CD4-positive, alpha-beta T cell (primary cell): ENCODE results near the gene PTPRT. TPM values are rescaled to one million over a fixed set of nuclear protein-coding genes. Genes with fewer than 3 reads are reported as not detected.

Source experiments
- ATAC-seq: fragments of 200-7000 bp; cut with Tn5 transposase; one replicate; pipeline ENCODE4 v1.10.0; 2022; ENCODE audit warnings: mild to moderate bottlenecking; ENCODE audit not compliant: poor library complexity
- CTCF ChIA-PET: fragments of 350-600 bp; sonication (Branson Sonifier 250); formaldehyde crosslinking; loops from one replicate; lab custom pipeline; 2021; ENCODE audit warnings: antibody characterized with exemption, inconsistent platforms; lab: Charles Lee
- POLR2A ChIA-PET: fragments of 350-600 bp; sonication (Branson Sonifier 250); formaldehyde crosslinking; loops from one replicate; lab custom pipeline; 2021; ENCODE audit warnings: antibody characterized with exemption, inconsistent platforms; lab: Charles Lee
- DNase-seq, 14 experiments: peaks; one replicate each; pipeline ENCODE4 v3.0.0-alpha.2; 2013 to 2020; ENCODE audit warnings: mixed read lengths in 2 of 14
- H3K27ac ChIP-seq, 2 donors: one replicate each; pipeline versions ENCODE4 v1.5.1 to v1.7.0; 2013; ENCODE audit warnings: low read length in 2 of 2, low read depth in 1 of 2, mild to moderate bottlenecking in 1 of 2
- H3K27me3 ChIP-seq, 2 experiments: 1 replicate in 1 of 2; 2 replicates in 1 of 2; pipeline versions ENCODE4 v1.6.1 to v1.7.0; 2013; ENCODE audit warnings: low read length in 2 of 2, control low read depth in 1 of 2, mild to moderate bottlenecking in 1 of 2, moderate library complexity in 1 of 2; ENCODE audit not compliant: insufficient read depth in 2 of 2, control insufficient read depth in 1 of 2
- H3K36me3 ChIP-seq: one replicate; pipeline ENCODE4 v1.6.1; 2013; ENCODE audit warnings: low read length, control low read depth; ENCODE audit not compliant: insufficient read depth
- H3K4me1 ChIP-seq: one replicate; pipeline ENCODE4 v1.6.1; 2013; ENCODE audit warnings: low read length, control low read depth; ENCODE audit not compliant: insufficient read depth
- H3K4me3 ChIP-seq: one replicate; pipeline ENCODE4 v1.5.1; 2013; ENCODE audit warnings: mild to moderate bottlenecking, low read length, moderate library complexity
- H3K9me3 ChIP-seq, 2 experiments: 1 replicate in 1 of 2; 2 replicates in 1 of 2; pipeline versions ENCODE4 v1.6.1 to v1.7.0; 2013; ENCODE audit warnings: low read length in 2 of 2, mild to moderate bottlenecking in 2 of 2, control low read depth in 1 of 2, moderate library complexity in 1 of 2; ENCODE audit not compliant: control insufficient read depth in 1 of 2, insufficient read depth in 1 of 2
- H3K27ac Mint-ChIP-seq: one replicate; pipeline ENCODE4 v1.8.0; 2020; ENCODE audit warnings: mixed read lengths
- H3K27me3 Mint-ChIP-seq: one replicate; pipeline ENCODE4 v1.8.0; 2021; ENCODE audit warnings: mixed read lengths
- H3K36me3 Mint-ChIP-seq: one replicate; pipeline ENCODE4 v1.8.0; 2021; ENCODE audit warnings: low read depth, mixed read lengths
- H3K4me1 Mint-ChIP-seq: one replicate; pipeline ENCODE4 v1.8.0; 2021; ENCODE audit warnings: low read depth, mixed read lengths
- H3K4me3 Mint-ChIP-seq: one replicate; pipeline ENCODE4 v1.8.0; 2020; ENCODE audit warnings: mild to moderate bottlenecking, mixed read lengths
- H3K9me3 Mint-ChIP-seq: one replicate; pipeline ENCODE4 v1.8.0; 2020; ENCODE audit warnings: mixed read lengths
- intact Hi-C, 2 experiments: fragments of 100-400 bp; cut with DNase I in 1 of 2; cut with micrococcal nuclease in 1 of 2; formaldehyde crosslinking; loops; one replicate each; pipeline versions ENCODE4 v1.15.1 to v1.9.0; 2023 to 2025; cut with DNase I, micrococcal nuclease
- total RNA-seq, 174 experiments: library from RNA in 2 of 174; stranded (reverse) in 2 of 174; gene quantifications; one replicate each; pipeline ENCODE4 v1.2.3 and lab custom pipeline; 2021 to 2026
- TF ChIP-seq, protein P1 (sequence below): fragments of 200-600 bp; IDR thresholded peaks from one replicate; pipeline ENCODE4 v1.8.0; 2022; ENCODE audit warnings: antibody characterized with exemption, mild to moderate bottlenecking

Gene PTPRT
- total RNA-seq, 2 experiments from 2014 or later, result not detected

- Mint-ChIP-seq H3K27ac (no peak overlapping the region), H3K9me3 (peaks cover 2% of the 10 kb centered on the region), H3K4me1 (no peaks in the 10 kb centered on the region), H3K27me3 (no peaks in the 10 kb centered on the region), H3K4me3 (no peak overlapping the region), H3K36me3 (no peaks in the 10 kb centered on the region)
- H3K4me1 ChIP-seq, result no peaks in the 10 kb centered on the region
- H3K27ac ChIP-seq, result no peak overlapping the region
- intact Hi-C loops, result no loop called here
- no peak overlapping the region for H3K4me3 ChIP-seq
- DNase-seq, result no peak
- H3K36me3 ChIP-seq, result no peaks in the 10 kb centered on the region
- ChIA-PET CTCF (no interaction called here), POLR2A (no interaction called here)
- H3K9me3 ChIP-seq, result peaks cover 0 to 4% of the 10 kb centered on the region in 2 experiments
- H3K27me3 ChIP-seq, result no peaks in the 10 kb centered on the region
- TF ChIP-seq, protein P1, sequence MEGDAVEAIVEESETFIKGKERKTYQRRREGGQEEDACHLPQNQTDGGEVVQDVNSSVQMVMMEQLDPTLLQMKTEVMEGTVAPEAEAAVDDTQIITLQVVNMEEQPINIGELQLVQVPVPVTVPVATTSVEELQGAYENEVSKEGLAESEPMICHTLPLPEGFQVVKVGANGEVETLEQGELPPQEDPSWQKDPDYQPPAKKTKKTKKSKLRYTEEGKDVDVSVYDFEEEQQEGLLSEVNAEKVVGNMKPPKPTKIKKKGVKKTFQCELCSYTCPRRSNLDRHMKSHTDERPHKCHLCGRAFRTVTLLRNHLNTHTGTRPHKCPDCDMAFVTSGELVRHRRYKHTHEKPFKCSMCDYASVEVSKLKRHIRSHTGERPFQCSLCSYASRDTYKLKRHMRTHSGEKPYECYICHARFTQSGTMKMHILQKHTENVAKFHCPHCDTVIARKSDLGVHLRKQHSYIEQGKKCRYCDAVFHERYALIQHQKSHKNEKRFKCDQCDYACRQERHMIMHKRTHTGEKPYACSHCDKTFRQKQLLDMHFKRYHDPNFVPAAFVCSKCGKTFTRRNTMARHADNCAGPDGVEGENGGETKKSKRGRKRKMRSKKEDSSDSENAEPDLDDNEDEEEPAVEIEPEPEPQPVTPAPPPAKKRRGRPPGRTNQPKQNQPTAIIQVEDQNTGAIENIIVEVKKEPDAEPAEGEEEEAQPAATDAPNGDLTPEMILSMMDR, result no peak
- no peak for ATAC-seq
Measured at GRCh38 chr20:42319252-42320013, 870.3 kb downstream of the PTPRT start.

GRCh38 chr20:42313704-42314103, 876.0 kb downstream of the PTPRT start:
- no peaks in the 10 kb centered on the region for H3K4me1 Mint-ChIP-seq
- ATAC-seq (no peak), DNase-seq (no peak)
- TF ChIP-seq, protein P1, result no peak
- no peak overlapping the region for H3K27ac Mint-ChIP-seq
- H3K9me3 Mint-ChIP-seq, result peaks cover 5% of the 10 kb centered on the region
- ChIA-PET CTCF (interaction anchor here (1.5 kb wide), 1 partner anchor 23 kb away, joined by 3 read pairs; no protein-coding TSS in a partner anchor), POLR2A (no interaction called here)
- no peaks in the 10 kb centered on the region for H3K27me3 ChIP-seq
- H3K36me3 Mint-ChIP-seq, result no peaks in the 10 kb centered on the region
- H3K9me3 ChIP-seq, result no peaks in the 10 kb centered on the region
- no peak overlapping the region for H3K27ac ChIP-seq
- H3K4me3 Mint-ChIP-seq, result no peak overlapping the region
- H3K36me3 ChIP-seq, result no peaks in the 10 kb centered on the region
- H3K27me3 Mint-ChIP-seq, result no peaks in the 10 kb centered on the region
- H3K4me1 ChIP-seq, result no peaks in the 10 kb centered on the region
- intact Hi-C loops, result no loop called here
- H3K4me3 ChIP-seq, result no peak overlapping the region

DNA sequence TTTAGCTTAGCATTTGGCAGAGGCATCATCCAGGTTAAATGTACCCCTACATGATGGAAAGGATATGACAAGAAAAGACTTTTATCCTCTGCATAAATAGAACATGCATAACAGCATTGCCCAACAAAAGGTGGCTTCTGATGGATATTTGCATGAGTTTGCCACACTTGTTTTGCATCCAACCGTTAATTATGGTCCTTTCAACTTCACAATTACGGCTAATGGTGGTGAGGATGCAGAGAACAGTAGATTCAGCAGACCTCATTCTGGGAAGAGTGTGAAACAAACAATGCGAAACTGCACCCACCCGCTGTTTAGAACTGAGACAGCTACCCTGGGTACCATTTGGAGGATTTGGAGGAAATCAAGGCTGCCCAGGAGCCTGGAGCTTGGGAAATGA, 880.7 kb downstream of the PTPRT start:
- Mint-ChIP-seq H3K27me3 (no peaks in the 10 kb centered on the region), H3K27ac (no peak overlapping the region), H3K36me3 (no peaks in the 10 kb centered on the region), H3K4me3 (no peak overlapping the region), H3K4me1 (no peaks in the 10 kb centered on the region), H3K9me3 (peaks cover 4% of the 10 kb centered on the region)
- ChIA-PET POLR2A (no interaction called here), CTCF (no interaction called here)
- TF ChIP-seq, protein P1, result no peak
- no peak overlapping the region for H3K4me3 ChIP-seq
- DNase-seq (no peak), ATAC-seq (no peak)
- H3K9me3 ChIP-seq, result no peaks in the 10 kb centered on the region
- no peaks in the 10 kb centered on the region for H3K4me1 ChIP-seq
- H3K27me3 ChIP-seq, result no peaks in the 10 kb centered on the region
- no peak overlapping the region for H3K27ac ChIP-seq
- H3K36me3 ChIP-seq, result no peaks in the 10 kb centered on the region
- intact Hi-C loops, result no loop called here
